ENCODE measurements around the gene YKT6.

The YKT6 gene

DNA sequence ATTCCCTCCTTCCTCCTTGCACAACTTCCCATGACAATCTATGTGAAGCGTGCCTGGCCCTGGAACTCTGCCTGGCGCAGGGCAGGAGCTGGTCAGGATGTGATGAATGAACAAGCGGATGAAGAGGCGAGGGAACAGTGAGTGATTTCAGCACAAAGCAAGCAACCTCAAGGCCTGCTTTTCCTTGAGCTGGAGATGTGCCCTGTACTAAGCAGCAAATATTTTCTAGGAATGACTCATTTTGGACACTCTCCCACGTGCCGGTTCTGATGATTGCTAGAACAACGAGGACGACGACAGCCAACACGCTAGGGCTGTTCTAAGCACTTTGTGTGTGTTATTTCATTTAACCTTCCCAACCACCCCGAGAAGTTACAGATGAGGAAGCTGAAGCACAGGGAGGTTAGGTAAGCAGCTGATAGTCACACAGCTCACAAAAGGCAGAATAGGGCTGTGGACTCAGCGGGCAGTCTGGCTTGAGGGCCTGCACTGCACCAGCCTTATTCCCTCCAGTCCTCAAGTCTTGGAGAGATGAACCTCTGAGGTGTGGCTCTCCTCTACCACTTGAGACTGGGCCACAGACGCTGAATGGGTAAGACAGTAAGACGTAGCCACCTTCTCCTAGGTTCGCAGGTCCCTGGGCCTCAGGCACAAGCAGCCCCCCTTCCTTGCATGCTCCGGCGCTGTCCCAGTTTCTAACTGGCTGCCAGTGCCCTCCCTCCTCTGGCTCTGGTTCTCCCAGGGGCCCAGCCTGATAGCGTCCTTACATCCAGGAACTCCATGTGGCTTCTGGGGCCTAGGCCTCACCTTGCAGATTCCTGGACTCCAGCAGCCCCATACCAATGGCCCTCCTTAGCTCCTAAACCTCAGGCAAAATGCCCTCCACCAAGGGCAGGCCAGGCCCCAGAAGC is 59.0 kb downstream of the YKT6 start:
- no peak for DNase-seq (ENCODE audit: low read depth)

DNA sequence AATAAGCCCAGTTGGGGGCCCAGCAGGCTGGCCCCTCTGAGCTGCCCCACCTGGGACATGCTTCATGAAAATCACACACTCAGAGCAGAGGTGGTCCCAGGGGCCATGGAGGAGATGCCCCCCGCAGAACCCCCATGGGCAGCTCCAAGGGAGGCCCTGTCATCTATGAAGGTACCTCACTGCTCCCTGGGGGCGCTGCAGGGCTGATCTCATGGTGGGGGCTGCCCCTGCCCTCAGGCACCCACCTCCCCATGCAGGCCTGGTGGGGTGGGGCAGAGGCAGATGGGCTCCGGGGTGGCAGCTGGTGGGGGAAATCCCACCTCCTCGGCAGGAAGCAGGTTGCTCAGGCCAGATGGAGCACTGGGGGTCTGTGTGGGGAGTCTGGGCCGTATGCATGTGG is 60.5 kb downstream of the YKT6 start:
- no peak for DNase-seq (ENCODE audit: low read depth)

DNA sequence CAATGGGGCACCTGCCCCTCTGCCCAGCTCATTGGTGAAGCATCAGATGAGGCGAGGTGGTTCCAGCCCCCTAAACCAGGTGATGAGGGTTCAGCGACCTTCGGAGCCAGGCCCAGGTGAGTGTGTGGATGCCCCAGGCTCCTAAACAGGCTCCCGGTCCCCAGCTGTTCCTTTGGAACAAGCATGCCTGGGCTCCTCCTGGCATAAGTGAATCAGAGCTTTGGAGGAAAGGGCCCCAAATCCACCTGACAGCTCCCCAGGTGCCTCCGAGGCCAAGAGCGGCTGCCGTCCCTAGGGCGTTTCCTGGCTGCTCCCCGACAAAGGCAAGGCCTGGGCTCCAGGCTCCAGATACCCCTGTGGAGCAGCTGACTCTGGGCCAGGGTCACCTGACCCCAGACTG is 61.3 kb downstream of the YKT6 start:
- DNase-seq (ENCODE audit: low read depth): no peak

DNA sequence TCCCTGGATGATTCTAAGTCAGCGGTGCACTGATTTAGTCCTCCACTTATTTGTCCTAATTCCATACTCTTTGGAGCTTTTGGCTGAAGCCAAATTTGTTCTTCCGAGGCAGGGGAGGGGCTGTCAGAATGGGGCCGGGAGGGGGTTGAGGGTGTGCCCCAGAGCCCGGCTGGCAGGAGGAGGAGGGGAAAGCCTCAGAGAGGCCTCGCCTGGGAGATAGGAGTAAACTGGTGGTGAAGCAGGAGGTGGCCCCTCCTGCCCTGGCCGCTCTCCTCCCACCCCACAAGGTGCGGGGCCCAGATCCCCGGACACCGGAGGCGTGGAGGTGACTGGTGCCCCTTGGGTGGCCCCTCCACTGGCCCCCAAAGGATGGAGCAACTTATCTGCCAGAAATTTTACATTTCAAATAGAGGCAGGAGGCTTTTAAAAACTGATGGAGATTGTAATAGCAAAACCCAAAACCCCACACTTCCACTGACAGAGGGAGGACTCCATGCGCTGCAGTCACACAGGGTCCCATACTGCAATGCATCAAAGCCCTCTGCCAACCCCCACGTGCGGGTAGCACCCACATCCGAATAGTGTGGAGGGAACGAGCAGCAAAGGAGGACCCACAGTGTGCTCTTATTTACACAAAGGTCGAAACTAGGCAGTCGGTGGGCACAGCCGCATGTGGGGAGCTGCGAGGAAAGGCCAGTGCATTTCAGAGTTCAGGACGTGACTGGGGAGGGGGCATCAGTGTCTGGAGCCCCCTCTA is 62.7 kb downstream of the YKT6 start:
- no peak for DNase-seq (ENCODE audit: low read depth)
